ENCODE results near the gene BCAS1. TPM values are rescaled to one million over a fixed set of nuclear protein-coding genes. Genes with fewer than 3 reads are reported as not detected.

The BCAS1 gene
- total and polyA plus RNA-seq, 3 donors from 2014 or later, result 2.4 to 8.8 (median 3.3) TPM

- no peak for TF ChIP-seq POLR2A (IDR thresholded peaks at IDR 0.05)
- TF ChIP-seq, protein P1, sequence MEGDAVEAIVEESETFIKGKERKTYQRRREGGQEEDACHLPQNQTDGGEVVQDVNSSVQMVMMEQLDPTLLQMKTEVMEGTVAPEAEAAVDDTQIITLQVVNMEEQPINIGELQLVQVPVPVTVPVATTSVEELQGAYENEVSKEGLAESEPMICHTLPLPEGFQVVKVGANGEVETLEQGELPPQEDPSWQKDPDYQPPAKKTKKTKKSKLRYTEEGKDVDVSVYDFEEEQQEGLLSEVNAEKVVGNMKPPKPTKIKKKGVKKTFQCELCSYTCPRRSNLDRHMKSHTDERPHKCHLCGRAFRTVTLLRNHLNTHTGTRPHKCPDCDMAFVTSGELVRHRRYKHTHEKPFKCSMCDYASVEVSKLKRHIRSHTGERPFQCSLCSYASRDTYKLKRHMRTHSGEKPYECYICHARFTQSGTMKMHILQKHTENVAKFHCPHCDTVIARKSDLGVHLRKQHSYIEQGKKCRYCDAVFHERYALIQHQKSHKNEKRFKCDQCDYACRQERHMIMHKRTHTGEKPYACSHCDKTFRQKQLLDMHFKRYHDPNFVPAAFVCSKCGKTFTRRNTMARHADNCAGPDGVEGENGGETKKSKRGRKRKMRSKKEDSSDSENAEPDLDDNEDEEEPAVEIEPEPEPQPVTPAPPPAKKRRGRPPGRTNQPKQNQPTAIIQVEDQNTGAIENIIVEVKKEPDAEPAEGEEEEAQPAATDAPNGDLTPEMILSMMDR (IDR thresholded peaks at IDR 0.05), result no peak
- no peaks in the 10 kb centered on the region for H3K27me3 ChIP-seq
- 59% methylated on average over 5 to 10 of the region's 10 CpGs for WGBS, 2 donors
- no peaks in the 10 kb centered on the region for H3K4me1 ChIP-seq
- no peak overlapping the region for H3K4me3 ChIP-seq
- no peaks in the 10 kb centered on the region for H3K36me3 ChIP-seq (ENCODE audit: low read depth, missing control alignments)
- no peak for DNase-seq
- no peaks in the 10 kb centered on the region for H3K9me3 ChIP-seq
- H3K27ac ChIP-seq, result no peak overlapping the region
- intact Hi-C loops (cut with DNase I; ENCODE audit: low total_unique reads), result no loop called here
Measured at GRCh38 chr20:53949319-53949839, 121.0 kb downstream of the BCAS1 start.

GRCh38 chr20:53948383-53949318 is 121.7 kb downstream of the BCAS1 start:
- Histone ChIP-seq H3K27me3 (no peaks in the 10 kb centered on the region), H3K27ac (no peak overlapping the region), H3K4me1 (no peaks in the 10 kb centered on the region), H3K36me3 (ENCODE audit: low read depth, missing control alignments) (no peaks in the 10 kb centered on the region), H3K9me3 (no peaks in the 10 kb centered on the region), H3K4me3 (no peak overlapping the region)
- TF ChIP-seq, protein P1 (IDR thresholded peaks at IDR 0.05), result no peak
- no peak for TF ChIP-seq POLR2A (IDR thresholded peaks at IDR 0.05)
- DNase-seq, result no peak
- intact Hi-C loops (cut with DNase I; ENCODE audit: low total_unique reads), result no loop called here
- 85 to 92% methylated on average over 11 of the region's 11 CpGs for WGBS, 2 donors

- Histone ChIP-seq H3K4me3 (no peak overlapping the region), H3K4me1 (no peaks in the 10 kb centered on the region), H3K9me3 (no peaks in the 10 kb centered on the region), H3K27ac (no peak overlapping the region), H3K27me3 (no peaks in the 10 kb centered on the region), H3K36me3 (ENCODE audit: low read depth, missing control alignments) (no peaks in the 10 kb centered on the region)
- intact Hi-C loops (cut with DNase I; ENCODE audit: low total_unique reads), result no loop called here
- DNase-seq, result no peak
- TF ChIP-seq, protein P1 (IDR thresholded peaks at IDR 0.05), result no peak
- TF ChIP-seq POLR2A (IDR thresholded peaks at IDR 0.05), result no peak
- 94% methylated on average over 16 to 17 of the region's 17 CpGs for WGBS, 2 donors
Measured at GRCh38 chr20:53947501-53948195, 122.7 kb downstream of the BCAS1 start.

DNA sequence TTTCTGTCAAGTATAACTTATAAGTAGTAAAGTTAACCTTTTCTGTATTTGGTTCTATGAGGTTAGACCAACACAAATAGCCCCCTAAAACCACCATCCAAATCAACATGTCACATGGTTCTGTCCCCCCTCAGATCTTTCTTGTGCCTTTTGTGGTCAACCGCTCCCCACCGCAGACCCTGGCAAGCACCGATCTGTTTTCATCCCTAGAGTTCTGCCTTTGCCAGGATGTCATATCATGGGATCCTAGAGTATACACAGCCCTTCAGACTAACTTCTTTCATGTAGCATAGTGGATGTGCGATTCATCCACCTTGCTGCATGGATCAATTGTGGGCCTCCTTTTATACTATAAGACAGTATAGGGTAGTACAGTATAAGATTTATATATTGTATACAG is 124.3 kb downstream of the BCAS1 start:
- no peaks in the 10 kb centered on the region for H3K9me3 ChIP-seq
- 95 to 98% methylated on average over 4 of the region's 4 CpGs for WGBS, 2 donors
- no peaks in the 10 kb centered on the region for H3K27me3 ChIP-seq
- no peak overlapping the region for H3K27ac ChIP-seq
- intact Hi-C loops (cut with DNase I; ENCODE audit: low total_unique reads), result no loop called here
- TF ChIP-seq, protein P1 (IDR thresholded peaks at IDR 0.05), result no peak
- TF ChIP-seq POLR2A (IDR thresholded peaks at IDR 0.05), result no peak
- DNase-seq, result no peak
- H3K4me3 ChIP-seq, result no peak overlapping the region
- H3K4me1 ChIP-seq, result no peaks in the 10 kb centered on the region
- no peaks in the 10 kb centered on the region for H3K36me3 ChIP-seq (ENCODE audit: low read depth, missing control alignments)
